GM19455 (cell line): ENCODE results near the gene SLC30A9.
A peak's percentile ranks its signal among the peaks of the same experiment; 100 is the strongest.

Source experiments
- ATAC-seq: cut with Tn5 transposase; IDR thresholded peaks from one replicate; pipeline ENCODE4 v1.9.1; 2021; ENCODE audit not compliant: unreplicated experiment

SLC30A9 gene

GRCh38 chr4:41998019-41998418 is 7.7 kb downstream of the SLC30A9 start:
- no peak for ATAC-seq

- no peak for ATAC-seq
Measured at GRCh38 chr4:41999321-41999720, 9.0 kb downstream of the SLC30A9 start.

DNA sequence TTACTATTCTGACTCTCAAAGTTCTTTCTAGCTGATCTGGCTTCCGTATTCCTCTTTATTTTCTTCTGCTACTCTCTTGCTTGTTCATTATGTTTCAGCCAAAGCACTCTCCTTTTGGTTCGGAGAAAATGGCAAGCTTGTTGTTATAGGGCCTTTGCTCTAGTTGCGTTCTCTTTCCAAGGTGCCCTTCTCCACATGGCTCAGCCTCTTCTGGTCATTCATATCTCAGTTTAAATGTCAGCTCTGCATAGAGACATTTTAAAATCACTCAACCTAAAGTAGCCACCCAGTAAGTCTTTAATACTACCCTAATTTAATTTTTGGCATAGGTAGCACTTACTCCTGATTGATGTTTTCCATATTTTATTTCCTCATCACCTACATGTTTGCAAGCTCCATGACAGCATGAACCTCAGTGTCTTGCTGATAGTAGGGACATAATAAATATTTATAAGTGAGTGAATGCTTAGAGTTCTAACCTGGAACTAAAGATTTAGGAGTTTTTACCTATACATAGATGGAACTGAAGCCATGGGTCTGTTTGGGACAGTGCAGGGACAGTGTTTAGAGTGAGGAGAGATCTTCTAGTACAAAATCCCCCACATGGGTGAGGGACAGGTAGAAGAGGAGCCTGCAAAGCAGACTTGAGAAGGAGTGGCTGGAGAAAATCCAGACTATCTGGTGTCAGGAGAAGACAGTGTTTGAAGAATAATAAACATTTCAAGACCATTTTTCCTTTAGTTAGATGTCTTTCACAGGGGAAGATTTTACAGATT is 17.9 kb downstream of the SLC30A9 start:
- no peak for ATAC-seq

GRCh38 chr4:42015438-42015837 is 25.1 kb downstream of the SLC30A9 start:
- ATAC-seq: no peak

DNA sequence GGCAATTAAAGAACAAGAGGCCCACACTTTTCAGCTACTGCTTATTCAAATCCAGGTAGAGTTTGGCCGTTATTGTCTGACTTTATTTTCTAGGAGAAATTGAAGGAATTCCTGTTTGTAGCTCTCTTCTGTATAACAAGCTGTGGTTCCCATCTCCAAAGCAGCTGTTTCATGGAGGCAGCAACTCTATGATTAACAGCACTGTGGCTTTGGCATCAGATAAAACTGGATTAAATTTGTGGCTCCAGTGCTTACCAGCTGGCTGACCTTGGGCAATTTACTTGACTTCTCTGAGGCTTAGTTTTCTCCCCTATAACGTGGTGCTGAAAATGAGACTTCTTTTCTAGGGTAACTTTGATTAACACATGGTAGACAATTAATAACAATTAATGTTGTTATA is 28.1 kb downstream of the SLC30A9 start:
- no peak for ATAC-seq

DNA sequence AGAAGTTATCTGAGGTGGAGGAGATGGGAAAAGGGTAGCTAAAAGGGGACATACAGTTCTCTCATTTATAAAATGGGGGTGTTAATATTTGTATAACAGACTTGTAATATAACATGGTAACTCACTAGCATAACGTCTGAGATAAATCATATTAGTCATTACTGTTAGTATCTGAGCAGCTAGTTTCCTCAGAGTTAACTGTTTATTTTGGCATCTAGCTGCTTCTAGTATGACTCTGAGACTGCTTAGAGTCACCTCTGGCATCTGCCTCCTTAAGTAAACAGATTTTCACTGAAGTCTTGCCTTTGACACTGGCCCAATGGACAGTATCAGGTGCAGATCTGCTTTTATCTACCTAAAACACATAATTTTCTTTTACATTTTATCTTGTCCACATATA is 58.1 kb downstream of the SLC30A9 start:
- ATAC-seq: no peak

DNA sequence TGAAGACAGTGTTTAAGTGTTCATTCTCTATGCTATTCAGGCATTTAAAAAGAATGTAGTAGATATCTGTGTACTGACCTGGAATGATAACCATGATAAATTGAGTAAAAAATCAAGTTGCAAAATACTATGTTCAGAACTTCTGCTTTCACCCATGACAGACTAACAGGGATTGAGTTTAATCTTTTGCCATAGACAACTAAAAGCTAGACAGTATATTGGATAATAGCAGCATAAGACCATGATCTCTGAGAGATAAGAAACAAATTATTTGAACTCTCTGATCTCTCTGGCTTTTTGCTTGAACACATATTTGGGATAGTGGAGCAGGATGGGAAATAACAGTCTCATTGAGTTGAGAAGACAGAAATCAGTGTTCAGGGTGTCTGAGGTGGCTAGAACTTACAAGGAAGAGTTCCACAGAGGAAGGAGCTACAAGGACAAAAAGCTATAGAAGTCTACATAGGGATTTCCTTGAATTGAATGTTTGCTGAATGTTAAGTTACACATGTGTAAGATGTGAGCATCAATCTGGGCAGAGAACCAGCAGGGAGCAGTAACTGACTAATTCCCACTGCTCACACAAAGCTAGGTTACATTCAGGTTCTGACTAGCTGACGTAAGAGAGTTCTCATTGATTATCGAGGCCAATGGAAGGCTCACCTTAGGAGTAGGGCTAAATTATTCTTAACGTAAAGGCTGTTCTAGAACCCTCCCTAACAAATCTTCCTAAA is 60.4 kb downstream of the SLC30A9 start:
- ATAC-seq: no peak

DNA sequence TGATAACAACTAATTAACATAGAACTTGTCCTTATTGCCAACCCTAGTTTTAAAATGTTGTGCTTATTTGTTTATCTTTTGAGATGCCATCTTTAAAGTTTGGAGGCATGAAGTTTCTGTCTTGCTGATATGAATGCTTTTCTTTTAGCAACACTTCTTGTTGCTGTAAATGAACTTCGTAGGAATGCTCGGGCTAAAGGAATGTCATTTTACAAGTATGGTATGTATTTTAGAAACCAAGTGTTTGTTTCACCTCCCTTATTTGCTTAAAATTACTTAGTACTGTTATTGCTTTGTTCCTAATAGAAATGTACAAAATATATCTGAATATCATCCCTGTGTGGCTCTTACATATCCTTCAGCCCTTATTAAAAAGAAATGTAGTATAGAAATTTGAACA is 76.1 kb downstream of the SLC30A9 start:
- no peak for ATAC-seq

DNA sequence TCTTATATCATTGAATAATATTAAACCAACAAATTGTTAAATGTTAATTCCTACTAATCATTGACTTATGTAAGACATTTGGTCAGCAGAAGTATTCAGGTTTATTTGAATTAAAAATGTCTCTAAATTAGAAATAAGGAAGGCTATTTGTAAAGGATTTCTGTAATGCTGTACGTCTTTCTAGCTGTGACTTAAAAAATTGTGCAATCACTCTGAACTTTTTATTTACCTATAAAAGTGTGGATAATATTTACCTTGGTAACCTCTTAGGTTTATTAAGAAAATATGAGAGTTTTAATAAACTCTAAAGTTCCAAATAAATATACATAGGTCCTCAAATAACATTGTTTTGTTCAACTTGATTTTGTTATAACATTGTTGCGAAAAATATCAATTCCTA is 76.9 kb downstream of the SLC30A9 start:
- ATAC-seq: no peak

- ATAC-seq: no peak
Measured at GRCh38 chr4:42070463-42070862, 80.1 kb downstream of the SLC30A9 start.

- no peak for ATAC-seq
Measured at GRCh38 chr4:42074294-42074693, 84.0 kb downstream of the SLC30A9 start.

DNA sequence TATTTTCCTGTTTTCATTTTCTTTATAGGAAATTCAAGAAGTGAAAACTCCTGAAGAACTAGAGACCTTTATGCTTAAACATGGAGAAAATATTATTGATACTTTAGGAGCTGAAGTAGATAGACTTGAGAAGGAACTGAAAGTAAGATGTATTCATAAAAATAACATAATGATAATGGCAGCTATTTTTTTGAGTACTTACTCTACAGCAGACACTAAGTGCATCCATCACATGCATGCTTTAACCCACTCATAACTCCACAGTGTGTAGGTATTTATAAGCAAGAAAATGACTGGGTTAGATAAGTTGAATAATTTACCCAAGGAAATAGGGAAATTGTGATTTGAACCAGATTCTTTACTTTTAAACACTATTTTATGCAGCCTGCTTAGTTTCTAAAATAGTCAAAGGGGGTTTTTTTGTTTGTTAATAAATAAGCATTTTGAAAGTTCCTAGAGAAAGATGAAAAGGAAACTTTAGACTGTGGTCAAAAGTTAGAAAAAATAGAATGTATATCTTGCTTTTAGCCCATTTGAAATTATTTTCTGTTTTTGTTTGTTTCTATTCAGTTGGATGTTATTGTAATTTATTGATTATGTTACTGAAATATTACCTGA is 88.0 kb downstream of the SLC30A9 start:
- ATAC-seq: peak; percentile 91

GRCh38 chr4:42080306-42080705 is 90.0 kb downstream of the SLC30A9 start:
- ATAC-seq: no peak

GRCh38 chr4:42083816-42084215 is 93.5 kb downstream of the SLC30A9 start:
- ATAC-seq: no peak

GRCh38 chr4:42088386-42088785 is 98.1 kb downstream of the SLC30A9 start:
- ATAC-seq: no peak

GRCh38 chr4:42101446-42101975 is 111.2 kb downstream of the SLC30A9 start:
- ATAC-seq: no peak

- no peak for ATAC-seq
Measured at GRCh38 chr4:42104521-42104920, 114.2 kb downstream of the SLC30A9 start.

DNA sequence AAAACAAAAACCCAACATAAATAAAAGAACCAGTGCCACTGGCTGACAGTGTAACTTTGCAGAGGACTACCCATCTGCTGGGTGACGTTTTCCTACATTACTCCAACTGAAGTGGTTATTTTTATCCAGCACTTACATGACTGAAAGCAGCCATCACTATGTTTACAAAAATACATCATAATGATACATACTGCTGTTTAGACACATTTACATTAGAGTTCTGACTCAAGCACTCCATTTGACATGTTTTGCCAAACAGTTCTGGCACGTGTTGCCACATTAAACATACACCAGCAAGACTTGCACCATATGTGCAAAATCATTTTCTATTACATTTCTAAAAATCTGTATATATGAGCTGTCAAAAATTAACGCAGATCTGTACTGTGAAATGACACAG is 122.5 kb downstream of the SLC30A9 start:
- ATAC-seq: no peak

- no peak for ATAC-seq
Measured at GRCh38 chr4:42119886-42120285, 129.6 kb downstream of the SLC30A9 start.

GRCh38 chr4:42122237-42122636 is 131.9 kb downstream of the SLC30A9 start:
- ATAC-seq: no peak

DNA sequence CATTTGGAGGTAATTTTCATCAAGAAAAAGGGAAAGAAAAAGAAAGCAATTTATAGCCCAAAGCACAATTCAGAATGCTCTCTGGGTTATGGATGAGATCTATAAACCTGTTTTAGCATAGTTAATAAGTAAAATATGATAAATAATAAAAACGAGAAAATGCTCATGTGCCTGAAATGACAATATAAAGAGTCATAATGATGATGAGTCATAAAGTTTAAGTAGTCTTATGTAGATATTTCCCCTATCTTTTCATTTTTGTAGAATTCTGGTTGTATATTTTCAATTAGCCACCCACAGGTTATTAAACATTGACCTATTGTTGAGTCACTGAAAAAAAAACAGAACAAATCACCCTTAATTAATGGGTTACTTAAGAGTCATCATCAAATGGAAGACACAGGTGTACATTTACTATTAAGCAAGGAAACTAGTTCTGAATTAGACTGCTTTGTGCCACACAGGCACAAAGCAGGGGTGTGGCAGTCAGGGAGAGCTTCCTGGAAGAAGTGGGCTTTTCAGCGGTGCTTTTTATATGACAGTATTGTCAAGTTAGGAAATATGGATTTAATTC is 132.8 kb downstream of the SLC30A9 start:
- ATAC-seq: no peak
